ENCODE measurements around the gene DAB2.
"Not testable (repeated sequence)": the region's sequence is repeated elsewhere in the genome, so short reads cannot be mapped to it uniquely, and the experiment has no call there.

DAB2 gene

DNA sequence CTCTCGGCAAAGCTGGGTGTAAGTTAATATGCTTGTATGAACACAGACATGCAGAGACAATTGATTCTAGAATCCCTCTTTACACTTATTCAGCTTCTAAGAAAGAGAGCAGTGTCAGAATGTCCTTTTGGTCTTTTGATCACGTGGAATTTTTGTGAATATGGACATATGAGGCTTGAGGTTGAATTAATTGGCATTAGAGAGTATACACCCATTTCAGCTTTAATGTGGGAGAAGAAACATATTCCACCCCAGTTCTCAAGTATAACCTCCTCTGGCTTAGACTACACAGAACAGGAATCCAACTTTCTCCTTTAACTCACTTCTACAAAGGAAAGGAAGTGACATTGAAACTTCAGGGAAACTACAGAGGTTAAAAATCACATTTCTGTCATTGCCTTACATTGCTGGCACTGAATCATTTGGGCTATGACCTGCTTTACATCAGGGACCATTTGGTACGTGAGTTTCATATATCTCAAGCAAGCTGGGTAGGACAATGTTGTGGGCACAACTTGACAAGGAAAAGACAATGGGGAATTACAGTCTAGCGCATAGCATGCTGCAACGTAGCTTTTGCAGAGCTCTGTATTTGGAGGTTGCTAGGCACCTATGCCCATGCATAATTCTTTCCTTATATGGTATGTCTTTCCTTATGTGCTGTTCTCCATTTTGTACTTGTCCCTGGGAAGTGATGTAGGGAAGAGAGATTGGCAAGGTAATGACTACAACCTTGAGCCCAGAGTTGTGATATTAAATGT is 19.5 kb downstream of the DAB2 start:
- TF ChIP-seq, protein P1, sequence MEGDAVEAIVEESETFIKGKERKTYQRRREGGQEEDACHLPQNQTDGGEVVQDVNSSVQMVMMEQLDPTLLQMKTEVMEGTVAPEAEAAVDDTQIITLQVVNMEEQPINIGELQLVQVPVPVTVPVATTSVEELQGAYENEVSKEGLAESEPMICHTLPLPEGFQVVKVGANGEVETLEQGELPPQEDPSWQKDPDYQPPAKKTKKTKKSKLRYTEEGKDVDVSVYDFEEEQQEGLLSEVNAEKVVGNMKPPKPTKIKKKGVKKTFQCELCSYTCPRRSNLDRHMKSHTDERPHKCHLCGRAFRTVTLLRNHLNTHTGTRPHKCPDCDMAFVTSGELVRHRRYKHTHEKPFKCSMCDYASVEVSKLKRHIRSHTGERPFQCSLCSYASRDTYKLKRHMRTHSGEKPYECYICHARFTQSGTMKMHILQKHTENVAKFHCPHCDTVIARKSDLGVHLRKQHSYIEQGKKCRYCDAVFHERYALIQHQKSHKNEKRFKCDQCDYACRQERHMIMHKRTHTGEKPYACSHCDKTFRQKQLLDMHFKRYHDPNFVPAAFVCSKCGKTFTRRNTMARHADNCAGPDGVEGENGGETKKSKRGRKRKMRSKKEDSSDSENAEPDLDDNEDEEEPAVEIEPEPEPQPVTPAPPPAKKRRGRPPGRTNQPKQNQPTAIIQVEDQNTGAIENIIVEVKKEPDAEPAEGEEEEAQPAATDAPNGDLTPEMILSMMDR (IDR thresholded peaks at IDR 0.05; ENCODE audit: insufficient read depth, low read depth, low read length, missing control alignments): no peak
- H3K4me3 ChIP-seq (ENCODE audit: low read length): no peak overlapping the region
- DNase-seq (ENCODE audit: low read depth): peak; percentile 34

DNA sequence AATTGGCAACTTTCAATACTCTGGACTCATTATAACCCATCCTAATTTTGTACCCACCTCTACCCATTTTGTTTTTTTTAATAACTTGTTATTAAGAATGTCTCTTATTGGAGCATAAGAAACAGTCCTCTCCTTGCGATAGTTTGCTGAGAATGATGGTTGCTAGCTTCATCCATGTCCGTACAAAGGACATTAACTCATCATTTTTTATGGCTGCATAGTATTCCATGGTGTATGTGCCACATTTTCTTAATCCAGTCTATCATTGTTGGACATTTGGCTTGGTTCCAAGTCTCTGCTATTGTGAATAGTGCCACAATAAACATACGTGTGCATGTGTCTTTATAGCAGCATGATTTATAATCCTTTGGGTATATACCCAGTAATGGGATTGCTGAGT is 21.0 kb downstream of the DAB2 start:
- not testable (repeated sequence) for H3K4me3 ChIP-seq (ENCODE audit: low read length); DNase-seq (ENCODE audit: low read depth)

DNA sequence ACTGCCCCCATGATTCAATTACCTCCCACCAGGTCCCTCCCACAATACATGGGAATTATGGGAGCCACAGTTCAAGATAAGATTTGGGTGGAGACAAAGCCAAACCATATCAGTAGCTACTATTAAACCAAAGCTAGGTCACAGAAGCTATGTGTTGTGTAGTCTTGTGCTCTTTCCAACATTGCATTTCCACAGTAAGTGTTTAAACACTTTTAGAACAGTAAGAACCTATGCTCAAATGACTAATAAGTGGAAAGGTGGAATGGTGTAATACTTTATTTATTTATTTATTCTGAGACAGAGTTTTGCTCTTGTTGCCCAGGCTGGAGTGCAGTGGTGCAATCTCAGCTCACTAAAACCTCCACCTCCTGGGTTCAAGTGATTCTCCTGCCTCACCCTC is 22.6 kb downstream of the DAB2 start:
- not testable (repeated sequence) for H3K4me3 ChIP-seq (ENCODE audit: low read length)
- DNase-seq (ENCODE audit: low read depth): peak; percentile 28

DNA sequence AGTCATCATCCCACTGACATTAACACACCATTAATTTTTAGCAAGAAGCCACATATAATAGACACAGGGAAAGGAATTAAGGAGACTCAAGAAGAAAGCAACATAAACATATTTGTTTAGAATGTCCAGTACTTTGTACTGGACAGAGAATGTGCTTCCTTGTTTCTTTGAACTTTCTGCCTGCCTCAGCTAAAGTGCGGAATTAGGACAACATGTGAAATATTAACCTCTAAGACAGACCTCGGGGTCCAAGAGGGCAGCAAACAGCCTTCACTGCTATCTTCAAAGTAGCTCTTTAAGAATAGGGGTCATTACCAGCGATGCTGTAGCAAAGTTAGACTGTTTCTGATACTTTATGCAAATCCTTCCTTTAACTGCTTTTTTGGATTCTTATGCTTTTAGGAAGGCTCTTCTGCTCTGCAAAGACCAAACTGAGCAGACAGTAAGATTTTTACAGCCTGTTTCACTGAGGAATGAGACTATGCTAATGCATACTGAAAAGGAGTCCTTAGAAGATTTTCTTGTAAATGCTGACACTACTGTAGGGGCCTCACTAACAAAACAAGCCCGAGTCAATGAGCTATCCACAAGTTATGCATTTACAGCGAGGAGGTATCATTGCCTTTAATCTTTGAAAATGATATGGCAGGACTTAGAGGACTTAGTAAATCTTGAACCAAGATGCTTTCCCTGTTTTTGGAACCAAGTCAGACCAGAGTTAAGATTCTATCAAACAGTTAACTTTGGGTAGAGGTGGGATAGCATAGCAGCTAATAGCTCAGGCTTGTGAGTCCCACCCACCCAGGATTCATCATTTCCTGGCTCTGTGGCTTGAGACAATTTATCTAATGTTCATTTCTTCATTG is 23.8 kb downstream of the DAB2 start:
- DNase-seq (ENCODE audit: low read depth): no peak
- no peak overlapping the region for H3K4me3 ChIP-seq (ENCODE audit: low read length)
- TF ChIP-seq, protein P1 (IDR thresholded peaks at IDR 0.05; ENCODE audit: insufficient read depth, low read depth, low read length, missing control alignments): no peak

DNA sequence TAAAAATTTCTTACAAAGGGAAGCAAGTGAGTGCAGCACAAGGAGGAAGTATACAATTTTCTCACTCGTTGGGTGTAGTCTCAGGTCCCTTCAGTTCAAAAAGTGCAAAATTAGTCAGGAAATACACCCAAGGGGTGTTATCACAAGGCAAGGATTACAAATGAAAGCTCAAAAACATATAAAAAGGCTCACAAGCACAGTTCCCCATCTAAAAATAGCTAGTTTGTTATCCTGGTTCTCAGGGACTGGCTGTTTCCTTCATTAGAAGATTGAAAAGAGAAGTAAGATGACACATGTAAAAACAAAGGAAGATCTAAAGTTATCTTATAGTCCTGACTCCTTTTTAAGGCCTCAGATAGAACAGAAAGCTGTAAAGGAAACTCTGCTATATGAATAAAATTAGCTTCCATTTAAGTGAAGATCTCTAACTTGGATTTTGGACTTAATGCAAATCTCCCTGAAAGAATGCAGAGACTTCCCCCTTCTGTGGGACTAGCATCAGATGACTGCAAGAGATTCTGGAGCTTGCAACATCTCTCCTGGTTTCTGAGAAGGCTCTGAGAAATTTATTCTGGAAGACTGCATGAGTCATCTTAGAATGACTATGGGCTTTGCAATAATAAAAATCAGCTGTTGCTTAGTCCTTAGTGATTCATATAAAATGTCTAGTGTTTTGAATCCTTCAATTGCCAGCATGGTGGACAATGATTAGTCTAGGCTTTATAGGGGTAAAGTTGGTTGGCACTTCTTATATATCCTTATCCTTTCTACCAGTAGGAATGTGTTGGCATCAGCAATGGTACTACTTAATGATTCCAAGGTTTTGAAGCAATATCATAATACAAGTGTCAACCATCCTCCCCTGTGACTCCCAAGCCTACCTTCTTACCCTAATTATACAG is 25.4 kb downstream of the DAB2 start:
- TF ChIP-seq, protein P1 (IDR thresholded peaks at IDR 0.05; ENCODE audit: insufficient read depth, low read depth, low read length, missing control alignments): no peak
- H3K4me3 ChIP-seq (ENCODE audit: low read length): no peak overlapping the region
- DNase-seq (ENCODE audit: low read depth): peak; percentile 96

DNA sequence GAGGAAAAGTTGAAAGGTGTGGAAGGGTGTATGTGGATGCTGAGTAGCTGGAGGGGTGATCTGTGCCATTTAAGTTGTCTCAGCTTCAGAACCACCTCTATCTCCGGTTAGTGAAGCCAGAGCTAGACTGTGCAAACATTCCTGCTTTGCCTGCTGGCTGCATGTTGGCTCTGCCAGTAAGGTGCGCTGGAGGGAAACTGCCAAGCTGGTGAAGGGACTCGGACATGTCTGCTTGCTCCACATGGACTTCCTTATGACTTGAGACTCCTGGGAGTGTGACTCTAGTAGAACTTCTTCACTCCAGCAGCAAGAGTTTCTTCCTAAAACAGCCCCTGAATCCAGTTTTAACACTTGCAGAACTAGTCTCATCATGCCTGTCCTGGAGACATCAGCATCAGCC is 27.9 kb downstream of the DAB2 start:
- TF ChIP-seq, protein P1 (IDR thresholded peaks at IDR 0.05; ENCODE audit: insufficient read depth, low read depth, low read length, missing control alignments): no peak
- peak; percentile 17 for DNase-seq (ENCODE audit: low read depth)
- H3K4me3 ChIP-seq (ENCODE audit: low read length): no peak overlapping the region

DNA sequence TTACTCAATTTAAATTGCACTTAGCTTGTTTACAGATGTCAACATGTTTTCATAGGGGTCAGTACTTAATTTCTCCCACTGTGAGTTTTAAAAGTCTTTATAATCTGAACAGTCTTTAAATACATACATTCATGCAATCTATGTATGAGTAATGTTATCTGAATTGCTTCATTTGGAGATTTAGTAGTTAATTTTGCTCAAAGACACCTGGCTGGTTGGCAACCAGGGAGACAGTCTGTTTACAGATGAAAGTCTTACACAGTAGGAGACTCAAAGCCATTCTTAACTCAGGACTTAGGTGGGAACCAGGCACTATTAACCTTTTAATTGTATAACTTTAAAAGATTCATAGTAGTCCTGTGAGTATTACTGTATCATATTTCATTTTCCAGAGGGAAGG is 29.3 kb downstream of the DAB2 start:
- H3K4me3 ChIP-seq (ENCODE audit: low read length): no peak overlapping the region

More for the DNA sequence above, 29.3 kb downstream of the DAB2 start:
- TF ChIP-seq, protein P1 (IDR thresholded peaks at IDR 0.05; ENCODE audit: insufficient read depth, low read depth, low read length, missing control alignments): no peak
- peak; percentile 73 for DNase-seq (ENCODE audit: low read depth)
